Heart right ventricle (tissue), 16 donors: ENCODE measurements around the gene CPA3. TPM values are rescaled to one million over a fixed set of nuclear protein-coding genes. Genes with fewer than 3 reads are reported as not detected.

ENCODE experiments used
- ATAC-seq, 8 donors: fragments of 200-7000 bp; cut with Tn5 transposase; one replicate each; pipeline ENCODE4 v1.9.1; 2020; ENCODE audit warnings: mild to moderate bottlenecking in 8 of 8, moderate library complexity in 8 of 8, moderate number of reproducible peaks in 1 of 8
- DNase-seq, 2 donors: peaks; one replicate each; pipeline ENCODE4 v3.0.0-alpha.2; 2020
- H3K27ac ChIP-seq, 10 donors: fragments of 200-600 bp; sonication (generic) in 2 of 10; one replicate each; pipeline versions ENCODE4 v1.5.0 to v1.8.0; 2020 to 2022; ENCODE audit warnings: mild to moderate bottlenecking in 3 of 10
- H3K27me3 ChIP-seq, 7 donors: fragments of 200-600 bp; one replicate each; pipeline ENCODE4 v1.8.0; 2021 to 2022; ENCODE audit warnings: mild to moderate bottlenecking in 2 of 7
- H3K36me3 ChIP-seq, 9 donors: fragments of 200-600 bp; sonication (generic) in 1 of 9; one replicate each; pipeline versions ENCODE4 v1.5.0 to v1.8.0; 2020 to 2022; ENCODE audit warnings: mild to moderate bottlenecking in 2 of 9
- H3K4me1 ChIP-seq, 9 donors: fragments of 200-600 bp; sonication (generic) in 1 of 9; one replicate each; pipeline versions ENCODE4 v1.5.0 to v1.8.0; 2020 to 2022; ENCODE audit warnings: mild to moderate bottlenecking in 4 of 9
- H3K4me3 ChIP-seq, 10 donors: fragments of 200-600 bp; sonication (generic) in 2 of 10; one replicate each; pipeline versions ENCODE4 v1.5.0 to v1.8.0; 2020 to 2022; ENCODE audit warnings: mild to moderate bottlenecking in 7 of 10, moderate library complexity in 2 of 10
- H3K9me3 ChIP-seq, 11 donors: fragments of 200-600 bp in 10 of 11; sonication (generic) in 2 of 11; one replicate each; pipeline versions ENCODE4 v1.5.0 to v1.8.0; 2013 to 2022; ENCODE audit warnings: mild to moderate bottlenecking in 2 of 11, control low read depth in 1 of 11, moderate library complexity in 1 of 11
- CTCF ChIP-seq, 9 donors: fragments of 200-600 bp; sonication (generic) in 2 of 9; IDR thresholded peaks; one replicate each; pipeline versions ENCODE4 v1.5.0 to v1.8.0; 2021 to 2022; ENCODE audit warnings: antibody characterized with exemption in 9 of 9, mild to moderate bottlenecking in 5 of 9, moderate library complexity in 1 of 9
- WGBS, 2 donors: extraction: QIAGEN DNeasy Blood & Tissue Kit; methylation state at CpG; one replicate each; pipeline ENCODE4 v1.1.7; 2013; ENCODE audit warnings: inconsistent platforms in 1 of 2; 5-methylcytosine and 5-hydroxymethylcytosine counted together
- intact Hi-C, 10 donors: fragments of 100-400 bp; cut with DNase I; formaldehyde crosslinking; loops; one replicate each; pipeline versions ENCODE4 v1.11.1 to v1.14.2; 2022
- polyA plus RNA-seq, 2 donors: library from polyadenylated mRNA; stranded (reverse); fragments of 200-250 nt; gene quantifications; one replicate each; pipeline ENCODE4 v1.2.3, GENCODE V29; 2013
- total RNA-seq, 10 donors: library from RNA; stranded (reverse); fragmentation: NEBNext Ultra II Directional in 3 of 10; extraction: Animal tissue kit (Norgen Biotek cat#: 25700) in 3 of 10; gene quantifications; one replicate each; pipeline versions ENCODE4 v1.2.1 to v1.2.4, GENCODE V29; 2021 to 2023
- donor health status: Arrhythmogenic right ventricular cardiomyopathy.
- donor health status: ischemic (EF 13 %, LVEDD 7.1; RV severe dilation, severe dysfunction).
- donor health status: healthy with polysubstance abuse.
- donor health status: DM: no; HTN: yes; CAD: no.
- donor health status: DM: no; HTN: no; CAD: no.
- donor health status: ischemic (EF 25% LVEDD 6.9; RV normal size, moderate dysfunction).
- donor health status: ischemic (EF 25% LVEDD 5.7; RV mildly dilated, moderate dysfunction).
- donor health status: healthy.
- donor health status: DM: yes; HTN: yes; CAD: no.
- donor health status: Ischemic cardiomyopathy.
- donor health status: ischemic (EF 35%, LVEDD 5.7; RV mildly dilated, moderate dysfunction).
- donor health status: nonischemic (EF 11% LVEDD 7.7; RV severe dilation, severe dysfunction).
- donor health status: DM: yes; HTN: yes; CAD: no.
- donor health status: PGD.
- donor health status: ischemic (EF 29% LVEDD 5.4; RV normal size, mild dysfunction).
- donor health status: nonischemic (EF 23%, LVEDD 6.1; RV moderate dilation, normal function).

CPA3 gene
- total and polyA plus RNA-seq, 12 donors = 0.22 to 2.6 (median 1.4) TPM

- WGBS, 2 donors = 66 to 77% methylated on average over 7 of the region's 7 CpGs
- peaks cover 0 to 6% (median 0%) of the 10 kb centered on the region in 7 donors for H3K27me3 ChIP-seq
- no peaks in the 10 kb centered on the region for H3K4me1 ChIP-seq
- no peak overlapping the region for H3K27ac ChIP-seq
- no peak for TF ChIP-seq CTCF (IDR thresholded peaks at IDR 0.05)
- no peaks in the 10 kb centered on the region for H3K9me3 ChIP-seq
- no peak overlapping the region for H3K4me3 ChIP-seq
- intact Hi-C loops = no loop called here
- no peaks in the 10 kb centered on the region for H3K36me3 ChIP-seq
- ATAC-seq (peak in 1 of 8 donors; percentile 25), DNase-seq (no peak)
Measured at GRCh38 chr3:148852271-148852992, 12.7 kb upstream of the CPA3 start.

- ATAC-seq (no peak), DNase-seq (no peak)
- WGBS, 2 donors = 61 to 79% methylated on average over 2 of the region's 2 CpGs
- no peak overlapping the region for H3K4me3 ChIP-seq
- H3K27me3 ChIP-seq = peaks cover 0 to 6% (median 0%) of the 10 kb centered on the region in 7 donors
- no peak overlapping the region for H3K27ac ChIP-seq
- intact Hi-C loops = no loop called here
- no peaks in the 10 kb centered on the region for H3K36me3 ChIP-seq
- H3K9me3 ChIP-seq = no peaks in the 10 kb centered on the region
- H3K4me1 ChIP-seq = no peaks in the 10 kb centered on the region
- TF ChIP-seq CTCF (IDR thresholded peaks at IDR 0.05) = no peak
Measured at GRCh38 chr3:148853076-148853475, 12.0 kb upstream of the CPA3 start.

GRCh38 chr3:148854061-148854460 is 11.0 kb upstream of the CPA3 start:
- DNase-seq = no peak
- Histone ChIP-seq H3K27me3 (peaks cover 0 to 6% (median 0%) of the 10 kb centered on the region in 7 donors), H3K4me3 (no peak overlapping the region), H3K27ac (no peak overlapping the region), H3K36me3 (no peaks in the 10 kb centered on the region), H3K9me3 (no peaks in the 10 kb centered on the region), H3K4me1 (no peaks in the 10 kb centered on the region)
- intact Hi-C loops = no loop called here
- TF ChIP-seq CTCF (IDR thresholded peaks at IDR 0.05) = no peak
- ATAC-seq = no peak

- no peaks in the 10 kb centered on the region for H3K36me3 ChIP-seq
- WGBS, 2 donors = 82 to 90% methylated on average over 3 of the region's 3 CpGs
Measured at GRCh38 chr3:148856384-148856783, 8.7 kb upstream of the CPA3 start.

More at GRCh38 chr3:148856384-148856783, 8.7 kb upstream of the CPA3 start:
- no peaks in the 10 kb centered on the region for H3K9me3 ChIP-seq
- ATAC-seq = no peak
- no peak overlapping the region for H3K27ac ChIP-seq
- no peak for TF ChIP-seq CTCF (IDR thresholded peaks at IDR 0.05)
- no peaks in the 10 kb centered on the region for H3K4me1 ChIP-seq
- intact Hi-C loops = loop anchor here in 1 of 10 donors (5.0 kb wide), 1 partner anchor 91 kb away; no protein-coding TSS in a partner anchor
- H3K27me3 ChIP-seq = no peaks in the 10 kb centered on the region
- no peak for DNase-seq
- H3K4me3 ChIP-seq = no peak overlapping the region
